ENCODE measurements around the gene MAP4. TPM values are rescaled to one million over a fixed set of nuclear protein-coding genes. Genes with fewer than 3 reads are reported as not detected.

Gene MAP4
- total RNA-seq, 2 donors from 2014 or later, result 152 to 169 TPM

DNA sequence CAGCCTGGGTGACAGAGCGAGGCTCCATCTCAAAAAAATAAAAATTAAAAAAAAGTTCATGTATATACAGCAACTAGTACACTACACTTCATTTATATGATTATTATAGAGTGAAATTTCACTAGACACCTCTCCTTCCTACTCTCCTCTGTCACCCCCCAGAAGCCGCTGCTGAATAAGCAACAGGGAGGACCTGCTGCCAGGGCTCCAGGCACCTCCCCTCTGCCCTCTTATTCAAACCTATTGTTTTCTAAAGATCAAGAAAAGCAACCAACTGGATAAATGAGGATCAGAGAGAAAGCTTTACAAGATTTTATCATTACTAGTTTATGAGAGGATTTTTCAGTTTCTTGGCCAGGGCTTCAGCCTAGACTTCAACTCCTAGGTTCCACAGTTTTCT lies 141.8 kb downstream of the MAP4 start:
- H3K4me1 Mint-ChIP-seq, result peaks cover 12% of the 10 kb centered on the region
- WGBS, 2 experiments (ENCODE audit: insufficient coverage in 1 of 2, insufficient read length in 1 of 2), result 86 to 100% methylated on average over 1 of the region's 2 CpGs
- H3K27me3 Mint-ChIP-seq (ENCODE audit: insufficient read depth), result no peaks in the 10 kb centered on the region
- no peak overlapping the region for H3K27ac Mint-ChIP-seq
- Histone ChIP-seq H3K4me3 (ENCODE audit: low read length) (peak overlapping the region; percentile 0), H3K27ac (ENCODE audit: low read depth, low read length) (peak overlapping the region; percentile 40), H3K4me1 (ENCODE audit: control insufficient read depth, insufficient read depth, low read length) (peaks cover 19% of the 10 kb centered on the region), H3K9me3 (ENCODE audit: control insufficient read depth, low read length) (no peaks in the 10 kb centered on the region), H3K9ac (ENCODE audit: extremely low read depth, low read length, poor library complexity, severe bottlenecking) (no peak overlapping the region), H3K36me3 (ENCODE audit: control insufficient read depth, insufficient read depth, low read length) (peaks cover 73% of the 10 kb centered on the region), H3K27me3 (ENCODE audit: control insufficient read depth, insufficient read depth, low read length, poor library complexity, severe bottlenecking) (no peaks in the 10 kb centered on the region)
- H3K36me3 Mint-ChIP-seq (ENCODE audit: low read depth), result peaks cover 45% of the 10 kb centered on the region
- peak; percentile 36 for DNase-seq
- TF ChIP-seq, protein P1, sequence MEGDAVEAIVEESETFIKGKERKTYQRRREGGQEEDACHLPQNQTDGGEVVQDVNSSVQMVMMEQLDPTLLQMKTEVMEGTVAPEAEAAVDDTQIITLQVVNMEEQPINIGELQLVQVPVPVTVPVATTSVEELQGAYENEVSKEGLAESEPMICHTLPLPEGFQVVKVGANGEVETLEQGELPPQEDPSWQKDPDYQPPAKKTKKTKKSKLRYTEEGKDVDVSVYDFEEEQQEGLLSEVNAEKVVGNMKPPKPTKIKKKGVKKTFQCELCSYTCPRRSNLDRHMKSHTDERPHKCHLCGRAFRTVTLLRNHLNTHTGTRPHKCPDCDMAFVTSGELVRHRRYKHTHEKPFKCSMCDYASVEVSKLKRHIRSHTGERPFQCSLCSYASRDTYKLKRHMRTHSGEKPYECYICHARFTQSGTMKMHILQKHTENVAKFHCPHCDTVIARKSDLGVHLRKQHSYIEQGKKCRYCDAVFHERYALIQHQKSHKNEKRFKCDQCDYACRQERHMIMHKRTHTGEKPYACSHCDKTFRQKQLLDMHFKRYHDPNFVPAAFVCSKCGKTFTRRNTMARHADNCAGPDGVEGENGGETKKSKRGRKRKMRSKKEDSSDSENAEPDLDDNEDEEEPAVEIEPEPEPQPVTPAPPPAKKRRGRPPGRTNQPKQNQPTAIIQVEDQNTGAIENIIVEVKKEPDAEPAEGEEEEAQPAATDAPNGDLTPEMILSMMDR (conservative IDR thresholded peaks at IDR 0.05), result no peak
- H3K9me3 Mint-ChIP-seq, result no peaks in the 10 kb centered on the region
- no peak overlapping the region for H3K4me3 Mint-ChIP-seq

DNA sequence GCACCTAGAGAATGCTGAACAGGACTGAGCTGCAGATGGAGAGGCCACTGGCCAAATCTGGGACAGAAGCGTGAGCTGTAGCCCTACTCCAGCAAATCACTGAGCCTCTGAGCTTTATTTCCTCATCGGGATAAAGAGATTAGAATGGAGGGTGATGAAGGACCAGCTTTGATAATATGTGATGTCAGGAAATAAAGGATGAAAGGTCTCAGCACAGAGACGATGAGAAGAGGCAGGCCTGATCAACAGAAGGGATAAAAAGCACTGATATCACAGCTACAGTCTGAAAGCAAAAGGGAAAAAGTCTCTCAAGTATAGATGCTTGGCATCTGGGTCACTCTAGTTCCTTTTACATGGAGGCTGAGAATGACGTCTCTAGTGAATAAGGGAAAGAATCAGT lies 143.3 kb downstream of the MAP4 start:
- Mint-ChIP-seq H3K27ac (no peak overlapping the region), H3K4me3 (no peak overlapping the region)
- peak; percentile 19 for DNase-seq

DNA sequence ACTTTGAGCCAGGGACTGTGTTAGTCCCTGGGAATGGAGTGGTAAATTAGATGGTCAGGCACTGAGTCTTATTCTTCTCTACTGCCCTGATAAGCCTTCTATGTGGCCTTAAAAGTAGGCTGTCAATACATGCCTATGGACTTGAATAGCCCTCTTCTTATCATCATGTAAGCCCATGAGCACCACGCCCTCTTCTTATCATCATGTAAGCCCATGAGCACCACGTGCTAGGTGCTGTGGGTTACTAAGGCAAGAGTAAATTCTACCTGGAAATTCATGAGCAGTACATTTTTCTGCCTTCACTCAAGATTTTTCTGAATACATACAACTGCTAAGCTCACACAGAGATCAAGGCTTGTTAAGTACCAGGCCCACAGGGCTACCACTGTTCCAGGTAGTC lies 144.8 kb downstream of the MAP4 start:
- H3K27ac ChIP-seq (ENCODE audit: low read depth, low read length), result no peak overlapping the region
- TF ChIP-seq, protein P1 (conservative IDR thresholded peaks at IDR 0.05), result no peak
- H3K4me1 ChIP-seq (ENCODE audit: control insufficient read depth, insufficient read depth, low read length), result peaks cover 15% of the 10 kb centered on the region
- Mint-ChIP-seq H3K4me3 (no peak overlapping the region), H3K27me3 (ENCODE audit: insufficient read depth) (no peaks in the 10 kb centered on the region), H3K27ac (no peak overlapping the region), H3K4me1 (peaks cover 12% of the 10 kb centered on the region), H3K36me3 (ENCODE audit: low read depth) (peaks cover 57% of the 10 kb centered on the region), H3K9me3 (no peaks in the 10 kb centered on the region)
- no peaks in the 10 kb centered on the region for H3K27me3 ChIP-seq (ENCODE audit: control insufficient read depth, insufficient read depth, low read length, poor library complexity, severe bottlenecking)
- H3K4me3 ChIP-seq (ENCODE audit: low read length), result no peak overlapping the region
- DNase-seq, result no peak
- H3K9me3 ChIP-seq (ENCODE audit: control insufficient read depth, low read length), result no peaks in the 10 kb centered on the region
- WGBS, 2 experiments (ENCODE audit: insufficient coverage in 1 of 2, insufficient read length in 1 of 2), result 88% methylated on average over 2 of the region's 2 CpGs; no CpG with 5 or more reads in 1 of the 2 experiments
- peaks cover 80% of the 10 kb centered on the region for H3K36me3 ChIP-seq (ENCODE audit: control insufficient read depth, insufficient read depth, low read length)
- H3K9ac ChIP-seq (ENCODE audit: extremely low read depth, low read length, poor library complexity, severe bottlenecking), result no peak overlapping the region

More for the DNA sequence above, 143.3 kb downstream of the MAP4 start:
- no peak overlapping the region for H3K4me3 ChIP-seq (ENCODE audit: low read length)
- Mint-ChIP-seq H3K4me1 (peaks cover 12% of the 10 kb centered on the region), H3K27me3 (ENCODE audit: insufficient read depth) (no peaks in the 10 kb centered on the region), H3K36me3 (ENCODE audit: low read depth) (peaks cover 55% of the 10 kb centered on the region), H3K9me3 (no peaks in the 10 kb centered on the region)
- H3K36me3 ChIP-seq (ENCODE audit: control insufficient read depth, insufficient read depth, low read length), result peaks cover 79% of the 10 kb centered on the region
- H3K9ac ChIP-seq (ENCODE audit: extremely low read depth, low read length, poor library complexity, severe bottlenecking), result no peak overlapping the region
- H3K27ac ChIP-seq (ENCODE audit: low read depth, low read length), result no peak overlapping the region
- H3K9me3 ChIP-seq (ENCODE audit: control insufficient read depth, low read length), result no peaks in the 10 kb centered on the region
- H3K27me3 ChIP-seq (ENCODE audit: control insufficient read depth, insufficient read depth, low read length, poor library complexity, severe bottlenecking), result no peaks in the 10 kb centered on the region
- H3K4me1 ChIP-seq (ENCODE audit: control insufficient read depth, insufficient read depth, low read length), result peaks cover 19% of the 10 kb centered on the region
- TF ChIP-seq, protein P1 (conservative IDR thresholded peaks at IDR 0.05), result no peak
- 97% methylated on average over 3 to 4 of the region's 4 CpGs for WGBS, 2 experiments (ENCODE audit: insufficient coverage in 1 of 2, insufficient read length in 1 of 2)
